ENCODE data around the gene SH3BGRL.

DNA sequence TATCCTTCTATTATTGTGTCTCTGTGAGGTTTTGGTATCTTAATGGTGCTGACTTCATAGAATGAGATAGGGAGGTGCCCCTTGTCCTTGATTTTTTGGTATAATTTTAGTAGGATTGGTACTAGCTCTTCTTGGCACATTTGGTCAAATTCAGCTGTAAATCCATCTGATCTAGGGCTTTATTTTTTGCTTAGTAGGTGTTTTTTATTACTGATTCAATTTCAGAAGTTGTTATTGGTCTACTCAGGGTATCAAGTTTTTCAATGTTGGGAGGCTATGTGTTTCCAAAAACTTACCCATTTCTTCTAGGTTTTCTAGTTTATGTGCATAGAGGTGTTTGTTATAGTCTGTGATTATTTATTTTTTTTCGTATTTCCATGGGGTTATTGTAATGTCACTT is 103.3 kb downstream of the SH3BGRL start:
- TF ChIP-seq, protein P1, sequence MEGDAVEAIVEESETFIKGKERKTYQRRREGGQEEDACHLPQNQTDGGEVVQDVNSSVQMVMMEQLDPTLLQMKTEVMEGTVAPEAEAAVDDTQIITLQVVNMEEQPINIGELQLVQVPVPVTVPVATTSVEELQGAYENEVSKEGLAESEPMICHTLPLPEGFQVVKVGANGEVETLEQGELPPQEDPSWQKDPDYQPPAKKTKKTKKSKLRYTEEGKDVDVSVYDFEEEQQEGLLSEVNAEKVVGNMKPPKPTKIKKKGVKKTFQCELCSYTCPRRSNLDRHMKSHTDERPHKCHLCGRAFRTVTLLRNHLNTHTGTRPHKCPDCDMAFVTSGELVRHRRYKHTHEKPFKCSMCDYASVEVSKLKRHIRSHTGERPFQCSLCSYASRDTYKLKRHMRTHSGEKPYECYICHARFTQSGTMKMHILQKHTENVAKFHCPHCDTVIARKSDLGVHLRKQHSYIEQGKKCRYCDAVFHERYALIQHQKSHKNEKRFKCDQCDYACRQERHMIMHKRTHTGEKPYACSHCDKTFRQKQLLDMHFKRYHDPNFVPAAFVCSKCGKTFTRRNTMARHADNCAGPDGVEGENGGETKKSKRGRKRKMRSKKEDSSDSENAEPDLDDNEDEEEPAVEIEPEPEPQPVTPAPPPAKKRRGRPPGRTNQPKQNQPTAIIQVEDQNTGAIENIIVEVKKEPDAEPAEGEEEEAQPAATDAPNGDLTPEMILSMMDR (IDR thresholded peaks at IDR 0.05) = no peak
- no peak for TF ChIP-seq POLR2AphosphoS5 (IDR thresholded peaks at IDR 0.05; ENCODE audit: low read depth, low read length)
- TF ChIP-seq, protein P2, sequence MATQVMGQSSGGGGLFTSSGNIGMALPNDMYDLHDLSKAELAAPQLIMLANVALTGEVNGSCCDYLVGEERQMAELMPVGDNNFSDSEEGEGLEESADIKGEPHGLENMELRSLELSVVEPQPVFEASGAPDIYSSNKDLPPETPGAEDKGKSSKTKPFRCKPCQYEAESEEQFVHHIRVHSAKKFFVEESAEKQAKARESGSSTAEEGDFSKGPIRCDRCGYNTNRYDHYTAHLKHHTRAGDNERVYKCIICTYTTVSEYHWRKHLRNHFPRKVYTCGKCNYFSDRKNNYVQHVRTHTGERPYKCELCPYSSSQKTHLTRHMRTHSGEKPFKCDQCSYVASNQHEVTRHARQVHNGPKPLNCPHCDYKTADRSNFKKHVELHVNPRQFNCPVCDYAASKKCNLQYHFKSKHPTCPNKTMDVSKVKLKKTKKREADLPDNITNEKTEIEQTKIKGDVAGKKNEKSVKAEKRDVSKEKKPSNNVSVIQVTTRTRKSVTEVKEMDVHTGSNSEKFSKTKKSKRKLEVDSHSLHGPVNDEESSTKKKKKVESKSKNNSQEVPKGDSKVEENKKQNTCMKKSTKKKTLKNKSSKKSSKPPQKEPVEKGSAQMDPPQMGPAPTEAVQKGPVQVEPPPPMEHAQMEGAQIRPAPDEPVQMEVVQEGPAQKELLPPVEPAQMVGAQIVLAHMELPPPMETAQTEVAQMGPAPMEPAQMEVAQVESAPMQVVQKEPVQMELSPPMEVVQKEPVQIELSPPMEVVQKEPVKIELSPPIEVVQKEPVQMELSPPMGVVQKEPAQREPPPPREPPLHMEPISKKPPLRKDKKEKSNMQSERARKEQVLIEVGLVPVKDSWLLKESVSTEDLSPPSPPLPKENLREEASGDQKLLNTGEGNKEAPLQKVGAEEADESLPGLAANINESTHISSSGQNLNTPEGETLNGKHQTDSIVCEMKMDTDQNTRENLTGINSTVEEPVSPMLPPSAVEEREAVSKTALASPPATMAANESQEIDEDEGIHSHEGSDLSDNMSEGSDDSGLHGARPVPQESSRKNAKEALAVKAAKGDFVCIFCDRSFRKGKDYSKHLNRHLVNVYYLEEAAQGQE (IDR thresholded peaks at IDR 0.05; ENCODE audit: insufficient read depth in 1 of 2, low read depth in 2 of 2, low read length in 1 of 2) = no peak

Measured in Panc1 (cell line).